ENCODE measurements around the gene PPIG.

- no peak for TF ChIP-seq CTCF (IDR thresholded peaks at IDR 0.05; ENCODE audit: low read depth, low read length, missing input control)
- TF ChIP-seq, protein P1, sequence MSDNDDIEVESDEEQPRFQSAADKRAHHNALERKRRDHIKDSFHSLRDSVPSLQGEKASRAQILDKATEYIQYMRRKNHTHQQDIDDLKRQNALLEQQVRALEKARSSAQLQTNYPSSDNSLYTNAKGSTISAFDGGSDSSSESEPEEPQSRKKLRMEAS (IDR thresholded peaks at IDR 0.05) = no peak
Measured at GRCh38 chr2:169562519-169562918, 21.6 kb upstream of the PPIG start.
